Glomerular endothelial cell (primary cell): Measurements from ENCODE around the gene RBM17. TPM values are rescaled to one million over a fixed set of nuclear protein-coding genes. Genes with fewer than 3 reads are reported as not detected.
"Not testable (repeated sequence)": the region's sequence is repeated elsewhere in the genome, so short reads cannot be mapped to it uniquely, and the experiment has no call there.

Experiments
- DNase-seq: peaks from one replicate; pipeline ENCODE4 v3.0.0-alpha.2; 2011; ENCODE audit warnings: low read depth, low spot score; ENCODE audit errors: extremely low read depth
- total RNA-seq: library from RNA; depleted of rRNA; stranded (reverse); fragments of >200 nt; gene quantifications from 2 replicates; pipeline ENCODE4 v1.2.3, GENCODE V29; 2015

The RBM17 gene
- total RNA-seq, 1 donor from 2014 or later: 55.6 TPM

DNA sequence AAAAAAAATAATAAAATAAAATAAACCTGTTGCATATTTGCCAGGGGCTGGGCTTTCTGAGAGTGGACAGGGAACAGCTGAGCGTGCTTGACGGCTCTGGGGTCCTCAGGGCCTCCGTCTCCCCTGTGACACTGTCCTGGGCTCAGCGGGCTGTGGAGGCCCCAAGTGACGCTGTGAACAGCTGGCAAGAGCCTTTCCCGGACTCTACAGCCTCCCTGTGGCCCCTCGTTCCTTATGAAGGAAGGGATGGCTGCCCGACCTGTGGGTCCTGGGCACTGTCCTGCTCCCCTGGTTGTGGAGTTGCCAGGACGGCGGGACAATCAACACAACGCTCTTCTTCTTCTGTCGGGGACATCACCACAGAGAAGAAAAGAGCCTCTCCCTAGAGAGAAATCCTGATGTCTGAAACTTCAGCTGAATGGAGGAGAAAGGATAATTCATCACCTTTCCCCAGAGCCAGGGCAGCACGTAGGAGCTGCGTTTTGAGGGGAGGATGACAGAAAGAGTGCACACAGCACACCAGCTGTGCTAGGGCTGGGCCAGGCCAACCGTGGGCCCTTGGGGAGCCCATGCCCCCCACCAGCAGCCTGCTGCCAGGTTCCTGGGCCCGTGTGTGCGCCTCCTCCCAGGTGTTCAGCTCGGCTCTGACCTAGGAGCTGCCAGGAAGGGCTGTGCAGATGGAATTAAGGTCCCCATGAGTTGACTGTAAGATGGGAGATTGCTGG is 45.4 kb downstream of the RBM17 start:
- DNase-seq: no peak

GRCh38 chr10:6135039-6135438 is 46.2 kb downstream of the RBM17 start:
- no peak for DNase-seq

DNA sequence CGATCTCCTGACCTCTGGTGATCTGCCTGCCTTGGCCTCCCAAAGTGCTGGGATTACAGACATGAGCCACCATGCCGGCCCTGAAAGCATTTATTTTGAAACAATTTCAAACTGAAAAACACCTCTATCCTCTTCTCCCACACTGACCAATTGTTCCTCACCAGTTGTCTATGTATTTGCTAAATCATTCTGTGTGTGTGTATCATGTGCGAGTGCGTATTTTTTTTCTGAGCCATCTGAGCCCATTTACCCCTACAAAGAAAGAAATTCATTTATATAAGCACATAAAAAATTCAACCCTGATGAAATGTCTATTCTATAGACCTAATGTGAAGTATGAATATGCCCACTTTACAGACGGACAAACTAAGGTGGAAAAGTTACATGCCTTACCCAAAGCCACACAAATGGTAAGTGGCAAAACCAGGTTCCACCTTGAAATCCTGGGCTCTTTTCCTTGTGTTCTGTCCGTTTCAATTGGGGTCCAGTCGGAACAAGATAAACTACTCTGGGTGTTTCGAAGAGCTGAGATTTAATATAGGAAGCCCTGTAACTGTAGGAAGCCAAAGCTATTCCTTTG is 46.8 kb downstream of the RBM17 start:
- DNase-seq: no peak

- DNase-seq: no peak
These were observed 47.7 kb downstream of the RBM17 start for GRCh38 chr10:6136215-6137201.

GRCh38 chr10:6138456-6138855 is 49.6 kb downstream of the RBM17 start:
- DNase-seq: no peak

DNA sequence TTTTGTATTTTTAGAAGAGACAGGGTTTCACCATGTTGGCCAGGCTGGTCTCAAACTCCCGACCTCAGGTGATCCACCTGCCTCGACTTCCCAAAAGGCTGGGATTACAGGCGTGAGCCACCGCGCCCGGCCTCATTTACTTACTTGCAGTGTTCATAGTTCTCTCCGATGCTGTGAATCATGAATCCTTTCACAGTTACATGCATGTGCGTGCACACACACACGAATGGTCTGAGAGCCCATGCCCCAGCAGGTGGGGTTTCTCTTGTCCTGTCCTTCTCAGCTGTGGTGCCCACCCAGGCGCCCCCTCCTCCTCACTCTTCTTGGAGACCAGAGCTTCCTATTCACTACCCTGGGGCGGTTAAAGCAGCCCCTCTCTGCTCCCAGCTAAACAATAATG is 50.6 kb downstream of the RBM17 start:
- DNase-seq: no peak

DNA sequence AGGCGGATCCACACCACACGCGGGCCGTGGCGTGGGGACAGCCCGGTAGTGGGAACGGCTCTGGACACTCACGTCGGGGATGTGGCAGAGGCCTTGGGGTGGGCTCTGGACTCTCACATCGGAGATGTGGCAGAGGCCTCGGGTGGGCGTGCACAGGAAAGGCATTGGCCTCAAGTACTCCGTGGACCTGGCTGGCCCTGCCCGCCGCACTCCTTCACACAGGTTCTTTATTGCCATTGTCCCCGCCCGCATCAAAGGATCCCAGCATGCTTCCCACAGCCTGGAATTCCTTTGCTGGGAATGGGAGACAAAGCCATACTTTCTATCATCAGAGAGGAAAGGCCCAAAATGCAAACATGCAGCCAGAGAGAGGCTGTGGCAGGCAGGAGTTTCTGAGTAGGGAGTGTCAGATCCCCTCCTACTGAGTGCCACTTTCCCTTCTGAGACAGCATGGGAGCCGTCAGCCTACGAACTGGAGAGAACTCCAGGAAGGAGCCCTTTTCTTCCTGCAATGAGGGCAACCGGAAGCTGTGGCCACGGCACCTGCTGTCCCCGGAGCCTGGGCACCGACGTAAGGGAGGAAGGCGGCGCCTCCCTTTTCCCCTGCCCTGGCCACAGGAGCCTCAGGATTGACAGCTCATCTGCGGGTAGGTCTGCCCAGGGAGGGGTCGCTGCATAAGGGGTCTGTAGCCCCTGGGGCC is 51.5 kb downstream of the RBM17 start:
- DNase-seq: no peak

DNA sequence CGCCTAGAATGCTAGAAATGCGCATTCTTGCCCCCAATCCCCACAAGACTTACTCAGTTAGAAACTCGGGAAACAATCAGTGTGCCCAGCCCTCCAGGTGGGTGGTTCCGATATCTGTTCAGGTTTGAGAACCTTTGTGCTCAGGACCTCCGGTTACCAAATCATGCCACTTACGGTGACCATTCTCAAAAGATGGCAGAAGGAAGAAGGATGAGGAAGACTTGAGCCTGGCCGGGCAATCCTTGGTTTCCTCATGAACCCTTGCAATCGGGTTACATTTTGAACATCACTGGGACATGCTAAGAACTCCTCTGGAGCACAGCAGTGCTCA is 52.1 kb downstream of the RBM17 start:
- DNase-seq: no peak

DNA sequence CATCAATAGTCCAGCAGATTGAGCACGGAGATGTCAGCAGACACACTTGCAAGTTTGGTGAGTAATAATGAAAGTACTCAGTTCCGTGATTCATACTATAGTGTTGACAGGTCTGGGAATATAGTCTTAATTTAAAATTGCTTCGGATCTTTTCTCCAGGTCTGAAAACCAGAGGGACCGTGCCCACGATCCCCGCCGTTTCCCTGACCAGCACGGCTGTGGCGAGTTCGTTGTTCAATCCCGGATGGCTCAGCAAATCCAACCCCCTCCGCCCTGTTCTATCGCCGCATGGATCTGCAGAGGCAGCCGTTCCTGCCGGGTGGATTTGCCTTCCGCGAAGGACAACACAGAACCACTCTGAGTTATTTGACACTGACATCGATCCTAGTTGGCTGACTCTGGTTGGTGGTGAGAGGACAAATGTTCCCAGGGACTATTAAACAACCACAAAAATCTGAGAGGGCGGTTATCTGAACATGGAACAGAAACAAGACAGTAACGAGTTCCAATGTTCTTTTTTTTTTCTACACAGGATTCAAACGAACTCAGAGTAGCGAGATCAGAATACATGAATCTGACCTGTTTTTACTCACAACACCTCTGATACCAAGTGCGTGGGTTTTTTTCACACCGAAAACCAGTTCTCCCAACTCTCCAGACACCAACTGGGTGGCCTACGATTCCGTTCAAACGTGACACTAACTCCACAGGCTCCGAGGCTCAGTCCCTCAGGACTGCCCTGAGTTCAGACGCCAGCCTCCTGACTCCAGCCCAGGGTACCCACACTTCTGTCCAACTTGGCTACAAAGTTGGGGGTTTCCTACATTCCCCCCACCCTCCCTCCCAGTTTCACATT is 52.7 kb downstream of the RBM17 start:
- no peak for DNase-seq

GRCh38 chr10:6142186-6142585 is 53.4 kb downstream of the RBM17 start:
- not testable (repeated sequence) for DNase-seq

GRCh38 chr10:6142644-6143043 is 53.8 kb downstream of the RBM17 start:
- DNase-seq: no peak

DNA sequence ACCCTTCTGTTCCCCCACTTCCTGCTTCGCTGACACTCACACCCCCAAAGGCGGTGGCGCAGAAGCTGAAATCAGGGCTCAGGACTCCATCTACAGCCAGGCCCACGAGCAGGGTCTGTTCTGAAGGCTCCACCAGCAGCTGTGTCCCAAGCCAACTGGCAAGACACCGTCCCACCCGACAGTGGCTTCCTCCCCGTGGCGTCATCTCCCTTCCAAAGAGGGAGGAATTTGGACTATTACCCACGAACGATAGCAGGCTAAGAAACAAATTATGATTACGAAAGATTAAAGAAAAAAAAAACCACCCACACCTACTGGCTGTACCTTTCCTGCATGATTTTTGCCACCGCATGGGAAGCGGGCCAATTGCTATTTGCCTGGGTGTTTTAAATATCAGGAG is 54.3 kb downstream of the RBM17 start:
- DNase-seq: no peak

DNA sequence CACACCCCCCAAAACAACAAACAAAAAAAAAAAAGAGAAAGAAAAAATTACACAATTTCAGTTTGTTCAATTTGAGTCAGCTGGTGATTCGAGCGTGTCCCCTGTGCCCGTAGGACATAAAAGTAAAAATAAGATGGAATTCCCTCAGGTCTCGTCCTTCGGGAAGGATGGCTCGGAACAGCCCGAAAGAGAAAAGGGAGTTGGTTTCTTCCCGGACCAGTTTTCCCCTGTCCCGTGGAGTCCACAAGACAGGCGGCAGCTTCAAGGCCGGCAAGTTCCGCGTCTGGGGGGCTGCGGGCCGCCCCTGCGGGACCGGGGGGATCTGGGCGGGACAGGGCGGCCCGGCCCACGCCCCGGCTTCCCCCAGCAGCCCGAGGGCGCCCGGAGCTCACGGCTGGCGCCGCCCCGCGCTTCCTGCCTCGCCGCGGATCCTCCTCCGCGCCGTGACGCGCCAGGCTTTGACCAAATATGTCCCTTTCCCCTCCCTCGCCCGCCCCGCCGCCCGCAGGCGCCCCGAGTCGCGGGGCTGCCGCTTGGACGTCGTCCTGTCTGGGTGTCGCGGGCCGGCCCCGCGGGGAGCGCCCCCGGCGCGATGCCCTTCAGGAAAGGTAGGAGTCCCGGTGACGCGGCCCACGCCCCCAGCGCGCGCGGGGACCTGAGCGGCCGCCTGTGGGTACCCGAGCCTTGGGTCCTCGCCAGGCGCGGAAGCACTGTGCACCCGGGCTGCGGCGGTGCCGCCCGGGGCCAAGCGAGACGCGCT is 55.8 kb downstream of the RBM17 start:
- DNase-seq: no peak

DNA sequence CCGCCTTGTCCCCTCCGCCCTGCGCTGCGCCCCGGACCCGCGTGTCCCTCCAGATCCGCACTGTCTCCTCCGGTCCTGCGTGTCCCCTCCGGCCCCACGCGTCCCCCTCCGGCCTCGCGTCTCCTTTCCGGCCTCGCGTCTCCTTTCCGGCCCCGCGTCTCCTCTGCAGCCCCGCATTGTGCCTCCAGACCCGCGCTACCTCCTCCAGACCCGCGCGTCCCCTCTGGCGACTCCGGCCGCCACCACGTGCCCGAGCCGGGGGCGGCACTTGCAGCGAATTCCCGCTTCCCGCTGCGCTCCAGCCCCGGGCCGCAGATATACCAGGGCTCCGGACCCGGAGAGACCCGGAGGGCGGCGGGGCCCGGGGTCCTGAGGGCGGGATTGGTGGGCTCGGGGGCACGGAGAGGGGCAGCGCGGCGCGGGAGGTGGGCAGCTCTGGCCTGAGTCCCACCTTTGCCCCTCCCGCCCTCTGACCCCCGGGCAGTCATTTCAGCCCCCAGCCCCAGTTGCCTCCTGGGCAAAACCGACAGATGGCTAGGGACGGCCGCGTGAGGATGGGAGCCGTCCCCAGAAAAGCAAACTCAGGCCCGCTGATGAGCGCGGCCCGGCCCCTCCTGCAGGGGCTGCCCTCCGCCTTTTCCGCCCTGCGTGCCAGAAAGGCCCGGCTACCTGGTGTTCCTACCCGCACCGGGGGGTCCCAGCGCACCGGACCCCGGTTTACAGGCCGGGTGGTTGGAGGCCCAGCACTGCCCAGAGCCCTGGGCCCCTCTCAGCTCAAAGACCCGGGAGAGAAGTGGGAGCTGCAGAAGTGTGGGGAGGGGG is 56.5 kb downstream of the RBM17 start:
- DNase-seq: no peak

- DNase-seq: no peak
These were observed 57.4 kb downstream of the RBM17 start for GRCh38 chr10:6146013-6146785.

DNA sequence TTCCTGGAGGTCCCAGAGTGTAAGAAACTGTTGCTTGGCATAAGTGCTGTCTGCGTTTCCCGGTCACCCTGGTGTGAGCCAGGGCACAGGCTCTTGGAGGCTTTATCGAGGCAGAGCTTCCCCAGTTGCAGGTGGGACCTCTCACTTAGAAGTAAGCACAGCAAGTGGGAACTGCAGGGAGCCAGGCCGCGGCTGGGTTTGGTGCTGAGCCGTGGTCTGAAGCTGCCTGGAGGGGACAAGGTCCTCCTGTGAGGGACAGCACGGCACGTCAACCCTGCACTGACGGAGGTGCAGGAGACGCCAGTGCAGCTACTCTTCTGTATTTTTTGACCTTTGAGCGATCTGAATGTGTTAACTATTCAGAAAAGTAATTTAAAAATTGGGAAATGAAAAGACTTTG is 58.1 kb downstream of the RBM17 start:
- DNase-seq: no peak

DNA sequence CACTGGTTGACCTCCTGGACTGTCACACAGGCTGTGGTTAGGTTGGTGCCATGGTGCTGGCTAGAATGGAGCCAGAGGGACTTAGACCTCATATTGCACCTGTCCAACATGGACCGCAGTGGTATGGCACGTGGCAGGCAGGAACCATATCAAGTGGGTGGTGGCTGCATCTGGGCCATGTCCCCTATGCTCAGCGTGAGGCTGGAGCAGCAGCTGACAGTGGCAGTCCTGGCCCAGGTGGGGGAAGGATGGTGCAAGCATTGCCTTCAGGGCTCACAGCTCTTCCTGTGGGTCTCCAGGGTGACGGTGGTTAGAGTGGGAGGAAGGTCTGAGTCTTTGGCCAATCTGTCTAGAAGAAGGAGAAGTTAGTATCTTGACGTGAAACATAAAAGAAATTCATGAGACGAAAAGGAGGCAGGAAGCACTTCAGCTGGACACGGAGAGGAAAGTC is 59.4 kb downstream of the RBM17 start:
- no peak for DNase-seq

DNA sequence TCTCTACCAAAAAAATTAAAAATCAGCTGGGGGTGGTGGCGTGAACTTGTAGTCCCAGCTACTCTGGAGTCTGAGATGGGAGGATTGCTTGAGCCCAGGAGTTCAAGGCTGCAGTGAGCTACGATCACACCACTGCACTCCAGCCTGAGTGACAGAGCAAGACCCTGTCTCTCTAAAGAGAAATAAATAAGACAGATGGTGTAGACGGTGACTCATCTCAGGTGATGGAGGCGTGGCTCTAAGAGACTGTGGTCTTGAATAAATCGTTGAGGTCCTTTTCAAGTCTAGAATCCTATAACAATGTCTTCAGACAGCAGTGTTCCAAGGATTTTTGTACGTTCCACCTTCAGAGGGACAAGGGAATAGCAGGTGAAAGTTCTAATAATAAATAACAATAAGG is 60.1 kb downstream of the RBM17 start:
- DNase-seq: no peak
